GM18870 (cell line): ENCODE results near the gene ZFHX2.

ENCODE experiments used
- ATAC-seq: cut with Tn5 transposase; IDR thresholded peaks from one replicate; pipeline ENCODE4 v1.9.1; 2021; ENCODE audit warnings: moderate library complexity; ENCODE audit not compliant: unreplicated experiment

ZFHX2 gene

GRCh38 chr14:23561873-23562821, 10.6 kb upstream of the ZFHX2 start:
- no peak for ATAC-seq

GRCh38 chr14:23561259-23561658, 9.7 kb upstream of the ZFHX2 start:
- no peak for ATAC-seq

- ATAC-seq: no peak
These were observed 8.5 kb upstream of the ZFHX2 start for GRCh38 chr14:23559926-23560520.

DNA sequence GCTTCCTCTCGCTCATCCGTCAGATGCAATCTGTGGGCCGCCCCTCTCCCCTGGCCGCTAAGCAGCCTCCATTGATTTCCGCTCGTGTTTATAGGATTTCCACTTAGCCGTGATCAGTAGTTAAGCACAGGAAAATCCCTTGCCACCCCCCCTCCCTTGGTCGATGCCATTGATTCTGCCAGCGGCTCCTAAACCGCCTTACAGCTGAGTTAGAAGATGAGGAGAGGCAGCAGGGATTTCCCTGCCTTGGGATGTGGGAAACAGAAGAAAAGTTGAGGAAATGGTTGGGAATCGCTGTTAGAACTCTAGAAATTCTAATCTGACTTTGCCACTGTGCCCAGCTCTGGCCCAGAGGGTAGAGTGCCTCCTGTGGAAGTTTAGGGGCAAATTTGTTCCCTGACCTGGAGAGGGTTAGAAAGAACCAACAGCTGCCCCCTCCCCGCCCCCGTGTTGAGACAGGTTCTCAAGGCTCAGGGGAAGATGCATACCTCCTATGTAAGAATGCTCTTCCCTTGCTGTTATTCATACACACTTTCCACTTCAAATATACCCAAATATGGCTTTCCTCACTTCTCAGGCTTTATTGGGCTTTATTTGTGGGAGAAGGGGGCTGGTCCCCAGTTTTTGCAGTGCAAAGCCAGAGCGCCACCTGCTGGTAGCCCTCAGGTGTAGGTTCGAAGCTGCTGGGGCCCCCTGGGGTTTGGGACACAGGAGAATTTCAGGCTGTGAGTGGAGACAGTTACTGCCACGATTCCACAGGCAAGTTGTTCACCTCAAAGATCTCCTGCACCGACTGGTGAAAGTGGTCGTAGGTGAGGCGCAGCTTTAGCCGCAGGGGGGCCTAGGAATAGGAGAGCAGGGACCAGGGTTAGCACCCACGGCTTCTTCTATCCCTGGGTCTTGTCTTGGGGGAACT, 7.7 kb upstream of the ZFHX2 start:
- no peak for ATAC-seq

- ATAC-seq: no peak
These were observed 6.9 kb upstream of the ZFHX2 start for GRCh38 chr14:23558346-23559009.

DNA sequence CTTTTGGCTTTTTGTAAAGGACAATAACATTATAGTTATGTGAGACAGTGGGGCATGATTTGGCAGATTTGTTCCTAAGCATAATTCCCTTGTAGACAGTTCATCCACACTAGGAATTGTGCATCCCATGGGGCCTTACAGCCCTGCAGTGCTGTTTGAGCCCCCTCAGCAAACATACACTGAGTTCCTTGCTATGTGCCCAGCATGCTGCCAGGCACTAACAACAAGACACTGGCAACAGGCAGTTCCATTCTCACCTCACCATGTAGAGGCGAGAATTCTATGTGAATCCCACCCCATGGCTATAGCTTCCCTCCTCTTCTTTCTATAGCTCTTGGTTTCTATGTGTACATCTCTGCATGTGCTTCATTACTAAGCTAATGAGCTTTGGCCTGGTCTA, 6.4 kb upstream of the ZFHX2 start:
- ATAC-seq: no peak

GRCh38 chr14:23557521-23557920, 6.0 kb upstream of the ZFHX2 start:
- no peak for ATAC-seq

DNA sequence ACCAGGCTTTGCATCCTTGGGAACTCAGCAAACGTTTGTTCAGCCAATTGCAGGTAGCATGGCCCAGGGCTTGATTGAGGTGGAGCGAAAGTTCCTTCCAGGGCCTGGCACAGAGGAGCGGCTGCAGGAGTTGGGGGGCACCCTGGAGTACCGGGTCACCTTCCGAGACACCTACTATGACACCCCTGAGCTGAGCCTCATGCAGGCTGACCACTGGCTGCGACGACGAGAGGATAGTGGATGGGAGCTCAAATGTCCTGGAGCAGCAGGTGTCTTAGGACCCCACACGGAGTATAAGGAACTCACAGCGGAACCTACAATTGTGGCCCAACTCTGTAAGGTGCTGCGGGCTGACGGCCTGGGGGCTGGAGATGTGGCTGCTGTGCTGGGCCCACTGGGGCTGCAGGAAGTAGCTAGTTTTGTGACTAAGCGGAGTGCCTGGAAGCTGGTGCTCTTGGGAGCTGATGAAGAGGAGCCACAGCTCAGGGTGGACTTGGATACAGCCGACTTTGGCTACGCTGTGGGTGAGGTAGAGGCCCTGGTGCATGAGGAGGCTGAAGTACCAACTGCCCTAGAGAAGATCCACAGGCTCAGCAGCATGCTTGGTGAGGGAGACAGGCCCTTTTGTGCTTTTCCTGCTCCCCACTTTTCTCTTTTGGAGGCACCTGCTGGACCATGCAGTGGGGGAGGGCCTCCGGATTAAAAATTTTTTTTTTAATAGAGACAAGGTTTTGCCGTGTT, 5.3 kb upstream of the ZFHX2 start:
- no peak for ATAC-seq

GRCh38 chr14:23555882-23556699, 4.5 kb upstream of the ZFHX2 start, which contains the start of gene THTPA:
Gene THTPA (plus strand): TSS chr14:23556271. CDS start chr14:23556758, 487 bp downstream.
- peak; percentile 91 for ATAC-seq

GRCh38 chr14:23555533-23555881, 3.9 kb upstream of the ZFHX2 start:
- no peak for ATAC-seq

DNA sequence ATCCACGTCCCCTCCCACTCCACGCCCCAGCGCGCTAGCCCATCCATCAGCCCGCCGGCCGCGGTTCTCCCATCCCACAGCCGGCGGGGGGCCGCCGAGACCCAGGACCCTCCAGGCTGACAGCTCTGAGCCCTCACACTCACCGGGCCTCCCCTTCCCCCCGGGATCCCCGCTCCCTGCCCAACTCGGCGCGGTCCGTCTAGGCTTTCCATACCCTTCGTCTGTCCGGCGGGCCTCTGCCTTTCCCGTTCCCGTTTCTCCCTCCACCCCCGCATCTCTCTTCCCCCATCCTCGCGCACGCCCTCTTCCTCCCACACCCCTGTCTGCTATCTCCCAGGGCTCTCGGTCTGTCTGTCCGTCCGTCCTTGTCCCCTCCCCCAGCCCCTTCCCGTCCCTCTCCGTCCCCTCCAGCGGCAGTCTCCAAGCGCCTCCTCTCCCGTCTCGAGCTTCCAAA, 726 bp downstream of the ZFHX2 start:
- ATAC-seq: no peak

DNA sequence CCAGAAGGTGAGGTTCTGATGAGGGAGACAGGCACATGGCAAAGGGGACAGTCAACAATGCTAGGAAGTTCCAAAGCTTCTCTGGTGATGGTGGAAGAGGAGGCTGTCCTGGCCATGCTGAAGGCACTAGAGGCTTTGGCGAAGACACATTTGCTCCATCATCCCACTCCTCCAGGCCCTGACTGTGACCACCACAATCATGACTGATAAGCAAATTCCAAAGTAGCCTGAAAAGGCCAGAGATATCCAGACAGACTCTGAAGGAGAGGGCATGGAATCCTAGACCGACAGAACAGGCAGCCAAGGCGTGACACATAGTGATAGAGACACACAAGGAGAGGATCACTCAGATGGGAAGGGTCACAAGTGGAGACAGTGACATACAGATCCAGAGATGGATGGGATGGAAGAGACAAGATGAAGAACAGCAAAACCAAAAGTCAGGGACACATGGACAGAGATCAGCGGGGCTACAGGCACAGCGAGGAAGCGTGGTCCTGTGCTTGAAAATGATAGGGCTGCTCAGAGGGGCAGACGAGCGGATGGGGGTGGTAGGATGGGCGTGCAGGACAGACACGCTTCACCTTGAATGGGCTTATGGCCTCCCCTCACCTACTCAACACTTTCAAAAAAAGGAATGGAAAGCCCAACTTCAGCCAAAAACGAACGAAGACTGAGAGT, 1.3 kb downstream of the ZFHX2 start:
- ATAC-seq: no peak

- ATAC-seq: no peak
These were observed 2.9 kb downstream of the ZFHX2 start for GRCh38 chr14:23548351-23549318.

DNA sequence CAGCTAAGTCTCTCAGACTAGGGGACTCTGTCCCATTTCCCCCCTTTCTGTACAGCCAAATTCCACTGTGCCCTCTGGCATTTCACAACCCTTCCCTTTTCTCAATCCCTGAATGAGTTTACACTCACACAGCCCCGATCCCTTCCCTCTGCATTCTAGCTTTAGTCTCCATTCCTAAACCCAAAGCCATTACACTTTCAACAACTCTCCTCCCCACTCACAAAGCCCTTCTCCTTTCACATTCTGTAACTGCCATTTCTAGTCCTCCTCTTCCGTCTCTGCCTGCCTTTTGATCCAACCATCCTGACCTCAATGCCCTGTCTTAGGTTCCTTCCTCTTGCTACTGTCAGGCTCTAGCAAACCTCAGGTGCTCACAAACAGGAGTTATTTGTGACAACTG, 3.6 kb downstream of the ZFHX2 start:
- ATAC-seq: no peak

DNA sequence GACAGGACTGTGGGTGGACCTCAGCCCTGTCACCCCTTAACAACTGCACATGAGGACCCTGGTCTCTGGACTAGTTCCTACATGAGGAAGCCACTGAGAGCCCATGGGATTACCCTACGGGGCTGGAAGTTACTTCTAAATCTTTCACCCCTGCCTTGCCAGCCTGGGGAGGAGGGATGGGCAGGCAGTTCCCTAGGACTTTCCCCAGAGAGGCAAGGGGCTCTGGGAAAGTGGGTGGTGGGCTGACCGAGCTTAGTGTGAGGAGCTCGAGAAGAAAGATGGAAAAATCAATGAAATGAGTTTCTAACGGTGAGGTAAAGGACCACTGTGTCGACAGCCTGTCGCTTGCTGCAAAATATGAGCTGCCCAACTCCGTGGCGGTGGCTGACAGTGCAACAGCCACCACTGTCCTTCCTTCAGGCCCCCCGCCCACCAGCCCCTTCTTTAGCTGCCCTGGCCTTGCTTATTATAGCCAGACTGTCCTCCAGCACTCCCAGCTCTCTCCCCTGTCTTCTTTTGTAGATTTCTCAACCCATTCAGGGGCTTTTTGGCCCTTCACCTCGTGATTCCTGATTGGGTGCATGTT, 5.0 kb downstream of the ZFHX2 start:
- ATAC-seq: no peak

DNA sequence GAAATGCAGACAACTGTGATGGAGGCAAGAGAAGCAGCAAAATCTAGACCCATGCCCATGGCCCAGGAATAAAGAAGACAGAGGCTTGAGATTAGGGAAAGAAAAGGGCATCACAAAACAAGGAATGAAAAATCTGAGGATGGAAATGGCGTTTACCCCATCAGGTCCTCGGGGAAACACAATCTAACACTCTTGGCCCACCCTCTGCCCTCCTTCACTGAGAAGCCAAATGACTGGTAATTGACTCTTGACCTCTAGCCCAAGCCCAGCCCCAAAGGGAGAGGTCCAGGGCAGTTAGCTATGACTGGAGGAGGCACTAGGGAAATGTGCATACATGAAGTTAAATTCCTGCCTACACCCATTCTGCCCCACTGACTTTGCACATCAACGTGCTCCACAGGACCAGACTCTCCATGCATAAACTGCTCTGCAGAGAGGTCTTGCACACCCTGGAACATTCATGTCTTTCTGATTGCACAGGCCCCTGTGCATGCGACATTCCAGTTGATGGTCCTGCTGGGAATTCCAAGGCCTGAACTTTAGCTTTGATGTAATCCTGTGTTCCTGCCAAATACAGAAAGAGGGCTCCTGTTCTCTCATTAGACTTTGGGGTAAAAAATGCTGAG, 5.7 kb downstream of the ZFHX2 start:
- no peak for ATAC-seq
